Testis (tissue), 2 donors: Measurements from ENCODE around the gene SLC16A11.

Experiments used
- CTCF ChIP-seq, 3 experiments: fragments of 450-650 bp in 2 of 3; fragments of 200-600 bp in 1 of 3; sonication (generic) in 1 of 3; IDR thresholded peaks; one replicate each; pipeline ENCODE4 v1.5.1; 2016 to 2019; ENCODE audit warnings: antibody characterized with exemption in 3 of 3, mild to moderate bottlenecking in 2 of 3, moderate library complexity in 1 of 3
- POLR2A ChIP-seq: fragments of 450-650 bp; IDR thresholded peaks from one replicate; pipeline ENCODE4 v1.6.1; 2017; ENCODE audit warnings: antibody characterized with exemption, mild to moderate bottlenecking, moderate library complexity

DNA sequence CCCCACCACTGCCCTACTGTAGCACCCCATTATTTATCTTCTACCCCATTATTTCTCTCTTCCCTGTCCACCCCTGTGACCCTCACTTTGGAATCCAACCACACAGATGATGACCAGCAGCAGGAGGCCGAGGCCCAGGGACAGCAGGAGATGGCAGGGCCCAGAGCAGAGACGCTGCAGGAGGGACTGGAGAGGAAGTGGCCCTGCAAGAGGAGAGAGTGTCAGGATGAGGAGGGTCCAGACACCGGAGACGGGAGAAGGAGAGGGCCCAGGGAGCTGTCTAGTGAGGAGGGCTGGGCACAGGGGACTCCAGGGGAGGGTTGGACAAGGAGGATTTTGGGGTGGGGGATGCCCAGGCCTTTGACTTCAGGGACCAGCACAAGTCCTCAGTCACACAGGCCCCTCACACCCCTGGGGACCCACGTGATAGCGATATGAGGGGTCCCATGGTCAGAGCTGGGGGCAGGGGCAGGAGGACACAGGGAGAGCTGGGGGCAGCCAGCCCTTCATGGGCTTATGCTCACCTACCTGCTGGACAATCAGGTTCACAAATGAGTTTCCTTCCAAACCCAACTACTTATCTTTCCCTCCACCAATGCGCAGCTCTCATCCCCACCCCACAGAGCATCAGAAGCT lies 34.1 kb upstream of the SLC16A11 start:
- TF ChIP-seq CTCF (IDR thresholded peaks at IDR 0.05) (no peak), POLR2A (no peak)
